HG02610 (cell line): ENCODE data around the gene C10orf143.

Source experiments
- ATAC-seq: cut with Tn5 transposase; IDR thresholded peaks from one replicate; pipeline ENCODE4 v1.9.1; 2021; ENCODE audit warnings: mild to moderate bottlenecking, moderate library complexity; ENCODE audit not compliant: unreplicated experiment

C10orf143 gene

DNA sequence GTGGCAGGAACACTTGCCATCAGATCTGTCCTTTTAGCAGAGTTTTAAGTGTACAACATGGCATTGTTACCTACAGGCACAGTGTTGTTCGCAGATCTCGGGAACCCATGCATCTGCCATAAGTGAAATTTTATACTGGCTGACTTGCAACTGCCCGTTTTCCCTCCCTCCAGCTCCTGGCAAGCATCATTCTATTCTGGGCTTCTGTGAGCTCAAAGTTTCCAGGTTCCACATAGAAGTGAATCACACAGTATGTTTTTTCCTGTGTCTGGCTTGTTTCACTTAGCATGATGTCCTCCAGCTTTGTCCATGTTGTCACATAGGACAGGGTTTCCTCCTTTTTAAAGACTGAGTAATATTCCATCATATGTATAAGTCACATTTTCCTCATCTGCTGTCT, 56.6 kb downstream of the C10orf143 start:
- ATAC-seq = no peak

DNA sequence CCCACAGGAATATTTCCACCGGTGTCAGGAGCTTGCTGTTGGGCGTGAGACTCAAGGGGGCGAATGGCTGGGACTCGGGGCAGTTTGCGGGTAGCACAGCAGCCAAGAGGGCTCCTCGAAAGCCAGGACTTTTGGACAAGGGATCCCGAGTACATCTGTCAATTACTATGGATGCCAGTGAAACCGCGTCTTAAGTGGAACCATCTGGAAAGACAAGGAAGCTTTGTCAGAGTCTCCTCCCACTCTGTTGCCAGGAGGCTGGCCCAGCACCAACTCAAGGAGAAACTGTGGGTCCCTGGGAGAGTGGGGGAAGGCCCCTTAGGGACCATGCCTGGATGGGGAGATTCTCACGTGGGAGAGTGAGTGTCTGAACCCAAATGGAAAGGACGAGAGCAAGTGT, 57.1 kb downstream of the C10orf143 start:
- ATAC-seq = no peak

- ATAC-seq = no peak
Measured at GRCh38 chr10:130052193-130052592, 58.4 kb downstream of the C10orf143 start.

GRCh38 chr10:130050721-130051120, 59.9 kb downstream of the C10orf143 start:
- ATAC-seq = no peak

DNA sequence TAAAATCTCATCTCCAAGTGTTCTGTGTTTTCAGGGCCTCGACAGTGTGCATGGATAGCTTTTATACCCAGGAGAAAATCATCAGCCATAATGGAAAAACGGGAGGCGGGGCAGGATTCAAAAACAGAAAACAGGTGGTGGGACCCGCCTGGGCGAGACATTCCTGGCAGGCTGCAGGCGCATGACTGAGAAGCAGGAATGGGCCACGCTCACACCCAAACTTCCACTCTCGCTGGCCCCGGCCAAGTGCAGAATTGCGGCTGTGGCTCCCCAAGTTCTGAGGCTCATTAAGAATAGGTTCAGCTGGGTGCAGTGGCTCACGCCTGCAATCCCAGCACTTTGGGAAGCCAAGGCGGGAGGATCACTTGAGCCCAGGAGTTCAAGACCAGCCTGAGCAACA, 60.6 kb downstream of the C10orf143 start:
- no peak for ATAC-seq

DNA sequence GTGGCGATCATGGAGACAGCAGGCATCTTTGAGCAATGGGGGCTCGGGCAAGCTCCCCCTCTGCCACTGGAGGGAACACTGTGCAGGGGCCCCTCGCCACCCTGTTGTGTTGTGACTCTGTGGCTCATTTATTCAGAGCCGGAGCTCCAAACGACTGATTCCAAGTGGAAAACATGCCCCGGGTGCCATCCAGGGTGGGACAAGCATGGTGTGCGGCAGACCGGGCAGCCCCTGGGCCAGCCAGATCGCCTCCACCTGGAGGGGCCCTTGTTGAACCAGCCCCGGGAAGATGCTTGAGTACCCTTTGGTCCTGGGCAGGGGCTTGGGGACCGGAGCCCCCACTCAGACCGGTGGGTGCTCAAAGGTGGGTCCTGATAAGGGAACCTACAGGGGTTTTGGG, 61.4 kb downstream of the C10orf143 start:
- ATAC-seq = no peak

DNA sequence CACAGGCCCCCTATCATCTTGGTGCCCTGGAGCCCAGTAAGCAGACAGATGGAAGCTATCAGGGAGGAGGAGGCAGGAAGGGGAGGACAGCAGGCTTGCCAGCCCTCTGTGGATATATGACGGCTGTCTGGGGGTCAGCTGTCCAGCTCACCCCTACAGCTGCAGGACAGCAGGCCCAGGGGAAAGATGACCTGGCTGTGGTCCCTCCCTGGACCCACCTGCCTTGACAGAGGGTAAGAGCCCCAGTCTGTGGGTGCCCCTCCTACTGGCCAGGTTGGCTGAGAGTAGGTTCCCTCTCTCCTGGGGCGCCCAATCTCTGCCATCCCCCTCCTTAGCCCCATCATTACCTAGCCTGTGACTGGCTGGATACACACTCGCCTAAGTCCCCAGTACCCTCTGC, 62.5 kb downstream of the C10orf143 start:
- ATAC-seq = no peak

DNA sequence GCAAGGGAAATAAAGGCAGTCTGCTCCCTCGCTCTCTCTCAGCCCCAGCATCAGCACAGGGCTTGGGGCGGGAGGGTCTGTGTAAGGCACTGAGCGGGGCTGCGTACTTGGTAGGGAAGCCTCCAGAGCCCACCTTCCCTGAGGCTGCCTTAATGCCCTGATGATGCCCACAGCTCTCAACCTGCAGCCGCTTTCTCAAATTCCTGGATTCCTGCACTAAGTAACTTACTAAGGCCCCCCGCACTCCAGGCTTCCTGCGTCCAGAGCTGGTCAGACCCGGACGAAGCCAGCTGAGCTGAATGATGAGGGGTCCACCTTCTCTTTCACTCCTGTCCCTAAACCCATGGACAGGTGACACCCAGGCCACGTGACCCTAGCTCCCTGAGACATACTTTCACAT, 63.3 kb downstream of the C10orf143 start:
- ATAC-seq = no peak

GRCh38 chr10:130046591-130046990, 64.0 kb downstream of the C10orf143 start:
- ATAC-seq = no peak

GRCh38 chr10:130045801-130046321, 64.8 kb downstream of the C10orf143 start:
- no peak for ATAC-seq

DNA sequence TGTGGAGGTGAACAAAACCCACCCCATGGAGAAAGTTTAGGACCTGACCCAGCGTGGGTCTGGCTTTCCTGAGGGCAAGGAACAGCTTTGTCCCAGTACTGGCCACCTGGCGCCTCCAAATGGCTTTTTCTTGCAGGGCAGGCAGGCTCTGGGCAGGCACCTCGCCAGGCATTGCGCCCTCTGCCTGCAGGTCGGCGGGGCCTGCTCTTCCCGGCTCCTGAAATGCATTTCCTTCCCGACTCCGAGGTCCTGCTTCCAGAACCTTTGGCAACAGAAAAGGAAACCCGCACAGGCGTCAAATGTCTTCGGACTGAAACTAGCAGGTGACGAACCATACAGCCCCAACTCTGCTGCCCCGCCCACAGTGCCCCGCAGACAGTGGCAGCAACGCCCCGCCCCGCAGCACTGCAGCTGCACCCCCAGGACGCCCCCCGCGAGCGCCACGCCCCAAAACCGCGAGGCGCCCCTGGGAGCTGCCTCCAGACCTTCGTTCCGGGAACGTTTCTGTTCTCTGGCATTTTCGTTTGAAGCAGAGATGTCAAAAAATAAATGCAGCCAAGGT, 65.5 kb downstream of the C10orf143 start:
- ATAC-seq = no peak

DNA sequence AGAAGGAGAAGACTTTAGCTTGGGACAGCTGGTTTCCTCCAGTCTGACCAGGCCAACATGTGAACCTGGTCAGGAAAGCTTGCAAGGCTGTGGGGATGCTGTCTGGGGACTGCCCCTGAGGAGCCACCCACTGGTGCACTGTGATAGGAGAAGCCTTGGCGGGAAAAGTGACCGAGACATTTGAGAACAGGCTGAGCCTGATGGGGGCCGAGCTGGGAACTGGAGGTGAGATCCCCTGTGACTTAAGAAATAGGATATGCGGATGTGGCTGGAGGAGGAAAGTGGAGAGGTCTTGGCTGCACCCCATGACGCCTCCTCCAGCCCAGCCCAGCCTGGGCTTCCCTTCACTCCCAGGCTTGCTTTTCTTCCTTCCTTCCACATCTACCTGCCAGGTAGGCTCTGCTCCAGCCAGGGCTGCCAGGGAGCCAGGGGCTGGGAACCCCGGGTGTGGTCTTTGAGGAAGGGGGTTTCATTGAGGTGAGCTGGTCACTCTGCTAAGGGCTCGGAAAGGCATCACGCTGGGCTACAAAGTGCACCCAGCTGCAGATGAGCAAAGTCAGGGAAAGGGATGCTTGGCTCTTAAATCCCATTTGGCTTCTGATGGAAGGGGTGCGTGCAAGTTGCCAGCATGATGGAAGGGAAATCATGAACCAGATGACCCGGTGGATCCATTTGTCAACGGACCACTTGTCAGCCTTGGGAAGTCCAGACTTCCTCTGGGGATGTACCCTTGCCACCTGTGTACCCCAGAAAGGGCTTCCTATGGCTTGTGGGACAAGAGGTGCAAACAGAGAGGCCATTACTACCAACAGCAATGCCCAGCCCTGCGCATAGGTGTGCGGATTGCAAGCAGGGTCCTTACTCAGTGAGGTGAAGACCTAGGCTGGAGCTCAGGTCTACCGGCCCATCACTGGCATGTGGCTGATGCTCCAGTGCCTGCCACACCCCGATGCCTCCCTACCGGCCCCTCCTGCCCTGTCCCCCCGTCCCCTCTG, 66.3 kb downstream of the C10orf143 start:
- ATAC-seq = no peak

- no peak for ATAC-seq
Measured at GRCh38 chr10:130043491-130043890, 67.1 kb downstream of the C10orf143 start.

DNA sequence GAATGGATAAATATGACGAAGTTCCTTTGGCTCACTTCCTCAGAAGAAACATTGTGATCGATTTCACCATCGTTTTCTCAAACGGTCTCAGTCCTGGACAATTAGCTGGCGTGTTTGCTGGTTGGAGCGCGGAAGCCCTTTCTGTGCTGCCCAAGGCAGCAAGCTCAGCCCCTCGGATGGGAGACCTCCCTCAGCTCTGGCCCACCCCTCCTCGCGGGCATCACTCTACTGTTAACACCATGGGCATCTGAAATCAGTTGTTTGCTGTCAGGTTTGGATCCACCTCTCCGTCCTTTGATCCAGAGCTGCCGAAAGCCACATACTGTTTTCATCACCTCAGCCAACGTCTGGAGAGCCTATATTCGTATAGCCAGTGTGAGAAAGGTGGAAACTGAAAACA, 68.2 kb downstream of the C10orf143 start:
- ATAC-seq = no peak

DNA sequence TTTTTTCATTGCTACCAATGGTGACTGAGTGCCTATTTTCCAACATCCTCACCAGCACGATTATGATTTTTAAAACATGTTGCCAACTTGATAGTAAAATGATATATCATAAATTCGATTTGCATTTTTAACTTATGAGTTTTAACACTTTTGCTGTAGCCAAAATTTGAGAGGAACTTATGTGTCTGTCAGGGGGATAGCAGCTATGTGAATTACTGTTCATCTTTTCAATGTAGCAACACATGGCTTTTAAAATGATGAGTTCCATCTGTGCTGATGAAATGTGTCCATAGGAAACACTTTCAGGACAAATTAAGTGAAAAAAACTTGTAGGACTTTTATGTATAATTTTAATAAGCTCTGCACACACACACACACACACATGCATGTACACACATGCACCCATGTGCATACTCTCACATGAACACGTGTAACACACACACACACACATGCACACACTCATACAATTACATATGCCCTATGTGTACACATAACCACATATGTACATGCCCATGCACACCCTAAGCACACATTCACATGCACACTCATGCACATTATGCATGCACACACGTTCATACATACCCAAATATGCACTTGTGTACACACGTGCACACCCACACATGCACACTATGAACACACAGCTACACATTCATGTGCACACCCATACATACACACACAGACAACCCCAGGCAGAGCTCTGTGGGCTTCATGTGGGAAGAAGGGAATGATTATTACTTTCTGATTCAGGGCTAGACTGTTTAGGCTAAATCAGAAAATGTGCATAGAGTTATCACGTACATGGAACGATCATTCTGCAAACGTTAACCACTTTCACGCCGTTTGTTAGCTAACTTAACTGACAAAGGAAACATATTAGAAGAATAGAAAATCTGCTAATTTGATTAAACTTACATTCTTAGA, 68.9 kb downstream of the C10orf143 start:
- no peak for ATAC-seq

GRCh38 chr10:130040817-130041330, 69.8 kb downstream of the C10orf143 start:
- ATAC-seq = no peak

DNA sequence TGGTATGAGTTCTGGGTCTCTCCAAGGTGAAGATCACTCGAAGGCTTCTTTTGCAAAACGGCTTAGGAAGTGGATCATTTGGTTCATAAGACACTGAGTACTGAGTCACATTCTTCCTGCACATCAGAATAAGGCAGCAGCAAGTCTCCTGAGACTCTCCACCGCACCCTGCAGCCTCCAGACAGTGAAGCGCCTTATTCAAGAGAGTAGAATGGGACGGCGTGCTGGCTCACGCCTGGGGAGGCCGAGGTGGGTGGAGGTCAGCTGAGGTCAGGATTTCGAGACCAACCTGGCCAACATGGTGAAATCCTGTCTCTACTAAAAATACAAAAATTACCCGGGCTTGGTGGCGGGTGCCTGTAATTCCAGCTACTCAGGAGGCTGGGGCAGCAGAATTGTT, 70.3 kb downstream of the C10orf143 start:
- no peak for ATAC-seq

- no peak for ATAC-seq
Measured at GRCh38 chr10:130039141-130039540, 71.5 kb downstream of the C10orf143 start.

GRCh38 chr10:130038611-130039109, 72.0 kb downstream of the C10orf143 start:
- no peak for ATAC-seq

- no peak for ATAC-seq
Measured at GRCh38 chr10:130038019-130038555, 72.5 kb downstream of the C10orf143 start.
